ENCODE measurements around the gene PNLIP. TPM values are rescaled to one million over a fixed set of nuclear protein-coding genes. Genes with fewer than 3 reads are reported as not detected.
A peak's percentile ranks its signal among the peaks of the same experiment; 100 is the strongest.

The PNLIP gene
- total RNA-seq: not detected

- Histone ChIP-seq H3K36me3 (no peaks in the 10 kb centered on the region), H3K4me1 (no peaks in the 10 kb centered on the region), H3K4me3 (no peak within 1 kb of the TSS), H3K9me3 (no peaks in the 10 kb centered on the region), H3K27ac (no peak within 1 kb of the TSS), H3K27me3 (no peaks in the 10 kb centered on the region)
- no peak for TF ChIP-seq POLR2A (IDR thresholded peaks at IDR 0.05)
- TF ChIP-seq POLR2AphosphoS5 (IDR thresholded peaks at IDR 0.05): no peak
- TF ChIP-seq EP300 (IDR thresholded peaks at IDR 0.05): no peak
- TF ChIP-seq CTCF (IDR thresholded peaks at IDR 0.05): no peak
- 91% methylated on average over 8 of the region's 8 CpGs for WGBS
- DNase-seq (ENCODE audit: low spot score in 2 of 2): no peak
Observed at GRCh38 chr10:116545756-116546155, at the start of gene PNLIP. Gene PNLIP (plus strand): TSS chr10:116545931. CDS start chr10:116546093, 162 bp downstream.

- TF ChIP-seq POLR2A (IDR thresholded peaks at IDR 0.05) (no peak), EP300 (IDR thresholded peaks at IDR 0.05) (no peak), POLR2AphosphoS5 (IDR thresholded peaks at IDR 0.05) (no peak), CTCF (IDR thresholded peaks at IDR 0.05) (no peak)
- H3K27me3 ChIP-seq: no peaks in the 10 kb centered on the region
- no peak for DNase-seq (ENCODE audit: low spot score in 2 of 2)
- no peaks in the 10 kb centered on the region for H3K4me1 ChIP-seq
- 74% methylated on average over 8 of the region's 8 CpGs for WGBS
- no peaks in the 10 kb centered on the region for H3K9me3 ChIP-seq
- H3K4me3 ChIP-seq: no peak overlapping the region
- no peak overlapping the region for H3K27ac ChIP-seq
- H3K36me3 ChIP-seq: no peaks in the 10 kb centered on the region
Observed at GRCh38 chr10:116504786-116505185, 40.9 kb upstream of the PNLIP start.

- H3K27me3 ChIP-seq: no peaks in the 10 kb centered on the region
- H3K27ac ChIP-seq: no peak overlapping the region
- H3K4me3 ChIP-seq: no peak overlapping the region
- TF ChIP-seq POLR2AphosphoS5 (IDR thresholded peaks at IDR 0.05): no peak
- no peak for TF ChIP-seq POLR2A (IDR thresholded peaks at IDR 0.05)
- no peak for TF ChIP-seq CTCF (IDR thresholded peaks at IDR 0.05)
- TF ChIP-seq EP300 (IDR thresholded peaks at IDR 0.05): no peak
- no peaks in the 10 kb centered on the region for H3K9me3 ChIP-seq
- no peak for DNase-seq (ENCODE audit: low spot score in 2 of 2)
- no peaks in the 10 kb centered on the region for H3K4me1 ChIP-seq
- 53% methylated on average over 3 of the region's 3 CpGs for WGBS
- no peaks in the 10 kb centered on the region for H3K36me3 ChIP-seq
Observed at GRCh38 chr10:116510565-116510964, 35.2 kb upstream of the PNLIP start.

GRCh38 chr10:116511365-116511764, 34.4 kb upstream of the PNLIP start:
- no peak for DNase-seq (ENCODE audit: low spot score in 2 of 2)
- H3K36me3 ChIP-seq: no peaks in the 10 kb centered on the region
- no peak for TF ChIP-seq POLR2AphosphoS5 (IDR thresholded peaks at IDR 0.05)
- TF ChIP-seq EP300 (IDR thresholded peaks at IDR 0.05): no peak
- H3K4me1 ChIP-seq: no peaks in the 10 kb centered on the region
- WGBS: 54% methylated on average over 3 of the region's 3 CpGs
- no peaks in the 10 kb centered on the region for H3K27me3 ChIP-seq
- H3K4me3 ChIP-seq: no peak overlapping the region
- no peaks in the 10 kb centered on the region for H3K9me3 ChIP-seq
- no peak overlapping the region for H3K27ac ChIP-seq

- Histone ChIP-seq H3K4me1 (no peaks in the 10 kb centered on the region), H3K27me3 (peaks cover 11% of the 10 kb centered on the region), H3K4me3 (no peak overlapping the region), H3K9me3 (no peaks in the 10 kb centered on the region), H3K27ac (no peak overlapping the region), H3K36me3 (no peaks in the 10 kb centered on the region)
- TF ChIP-seq CTCF (IDR thresholded peaks at IDR 0.05): peak in 1 of 2 donors; percentile 73
- no peak for TF ChIP-seq POLR2AphosphoS5 (IDR thresholded peaks at IDR 0.05)
- WGBS: 35% methylated on average over 10 of the region's 10 CpGs
- DNase-seq (ENCODE audit: low spot score in 2 of 2): no peak
Observed at GRCh38 chr10:116521424-116522290, 24.1 kb upstream of the PNLIP start.
